Measurements from ENCODE around the gene AANAT. TPM values are rescaled to one million over a fixed set of nuclear protein-coding genes. Genes with fewer than 3 reads are reported as not detected.

Gene AANAT
- total and polyA plus RNA-seq, 2 donors, result 0.14 TPM; not detected in 1

DNA sequence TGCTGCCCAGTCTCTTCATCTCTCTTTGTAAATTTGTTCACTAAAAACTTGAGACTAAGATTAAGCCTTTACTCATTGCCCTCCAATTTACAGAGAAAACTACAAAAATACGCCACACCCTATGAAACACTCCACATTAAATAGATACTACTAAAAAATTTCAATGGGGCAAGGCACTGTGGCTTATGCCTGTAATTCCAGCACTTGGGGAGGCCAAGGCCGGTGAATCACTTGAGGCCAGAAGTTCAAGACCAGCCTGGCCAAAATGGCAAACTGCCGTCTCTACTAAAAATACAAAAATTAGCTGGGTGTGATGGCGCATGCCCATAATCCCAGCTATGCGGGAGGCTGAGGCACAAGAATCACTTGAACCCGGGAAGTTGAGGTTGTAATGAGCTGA lies 18.3 kb upstream of the AANAT start:
- Histone ChIP-seq H3K4me1 (ENCODE audit: control insufficient read depth in 2 of 2, insufficient read depth in 2 of 2, low read length in 2 of 2) (peaks cover 11 to 26% of the 10 kb centered on the region in 2 donors), H3K4me3 (ENCODE audit: low read length in 2 of 2) (no peak overlapping the region), H3K9me3 (ENCODE audit: control insufficient read depth in 2 of 2, insufficient read depth in 1 of 2, low read length in 1 of 2) (no peaks in the 10 kb centered on the region), H3K27ac (ENCODE audit: low read depth in 1 of 2, low read length in 1 of 2) (no peak overlapping the region), H3K27me3 (ENCODE audit: control insufficient read depth in 2 of 2, insufficient read depth in 1 of 2, low read length in 1 of 2) (peaks cover 0 to 2% of the 10 kb centered on the region in 2 donors), H3K36me3 (ENCODE audit: control insufficient read depth in 2 of 2, insufficient read depth in 2 of 2, low read length in 1 of 2) (peaks cover 0 to 6% of the 10 kb centered on the region in 2 donors)
- DNase-seq (ENCODE audit: low read depth in 6 of 9, low spot score in 9 of 9), result no peak
- WGBS, result 99% methylated on average over 6 of the region's 6 CpGs

DNA sequence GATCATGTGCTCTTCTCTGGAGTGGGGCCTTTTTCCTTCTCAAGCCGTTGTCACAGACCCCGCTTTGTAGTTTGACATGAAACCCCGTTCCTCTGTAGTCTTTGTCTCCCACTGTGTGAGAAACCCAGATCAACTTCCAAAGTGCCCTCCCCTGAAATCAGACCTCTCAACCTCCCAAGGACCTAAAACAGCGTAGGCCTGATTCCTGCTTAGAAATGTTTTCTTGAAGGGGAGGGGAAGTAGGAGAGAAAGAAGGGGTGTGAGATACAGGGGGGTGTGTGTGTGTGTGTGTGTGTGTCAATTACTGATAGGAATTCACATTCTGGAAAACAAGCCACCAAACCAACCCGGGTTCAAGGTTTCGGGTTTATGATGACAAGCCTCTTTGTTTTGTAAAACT lies 15.9 kb upstream of the AANAT start:
- Histone ChIP-seq H3K27ac (ENCODE audit: low read depth in 1 of 2, low read length in 1 of 2) (no peak overlapping the region), H3K9me3 (ENCODE audit: control insufficient read depth in 2 of 2, insufficient read depth in 1 of 2, low read length in 1 of 2) (no peaks in the 10 kb centered on the region), H3K4me3 (ENCODE audit: low read length in 2 of 2) (peak overlapping the region in 1 of 2 donors; percentile 62), H3K4me1 (ENCODE audit: control insufficient read depth in 2 of 2, insufficient read depth in 2 of 2, low read length in 2 of 2) (peaks cover 11 to 24% of the 10 kb centered on the region in 2 donors), H3K36me3 (ENCODE audit: control insufficient read depth in 2 of 2, insufficient read depth in 2 of 2, low read length in 1 of 2) (peaks cover 0 to 4% of the 10 kb centered on the region in 2 donors), H3K27me3 (ENCODE audit: control insufficient read depth in 2 of 2, insufficient read depth in 1 of 2, low read length in 1 of 2) (peaks cover 0 to 2% of the 10 kb centered on the region in 2 donors)
- no peak for DNase-seq (ENCODE audit: low read depth in 6 of 9, low spot score in 9 of 9)
- WGBS, result 85% methylated on average over 6 of the region's 6 CpGs

DNA sequence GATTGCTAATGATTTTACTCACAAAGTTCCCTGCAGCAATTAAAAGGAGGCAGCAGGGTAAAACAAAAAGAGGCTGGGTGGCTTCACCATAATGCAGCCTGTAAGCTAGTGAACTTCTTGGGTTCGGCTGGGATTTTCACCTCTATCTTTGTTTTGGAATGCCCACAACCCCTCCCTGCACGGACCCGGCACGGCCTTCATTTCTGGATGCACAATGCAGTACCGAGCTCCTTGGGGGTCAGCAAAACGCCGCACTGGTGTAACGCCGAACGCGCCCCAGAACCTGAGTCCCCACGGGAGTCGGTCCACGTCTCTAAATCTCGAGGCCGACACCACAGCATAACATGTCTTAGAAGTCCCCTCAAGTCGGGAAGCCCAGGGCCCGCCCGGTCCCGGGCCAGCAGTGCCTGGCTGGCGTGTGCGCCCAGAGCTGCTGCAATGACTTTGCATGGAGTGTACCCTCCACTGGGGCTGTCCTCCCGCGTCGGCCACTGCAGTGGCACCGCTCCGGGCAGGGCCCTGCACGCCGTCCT lies 15.2 kb upstream of the AANAT start:
- WGBS, result 2% methylated on average over 29 of the region's 29 CpGs
- H3K27ac ChIP-seq (ENCODE audit: low read depth in 1 of 2, low read length in 1 of 2), result no peak overlapping the region

DNA sequence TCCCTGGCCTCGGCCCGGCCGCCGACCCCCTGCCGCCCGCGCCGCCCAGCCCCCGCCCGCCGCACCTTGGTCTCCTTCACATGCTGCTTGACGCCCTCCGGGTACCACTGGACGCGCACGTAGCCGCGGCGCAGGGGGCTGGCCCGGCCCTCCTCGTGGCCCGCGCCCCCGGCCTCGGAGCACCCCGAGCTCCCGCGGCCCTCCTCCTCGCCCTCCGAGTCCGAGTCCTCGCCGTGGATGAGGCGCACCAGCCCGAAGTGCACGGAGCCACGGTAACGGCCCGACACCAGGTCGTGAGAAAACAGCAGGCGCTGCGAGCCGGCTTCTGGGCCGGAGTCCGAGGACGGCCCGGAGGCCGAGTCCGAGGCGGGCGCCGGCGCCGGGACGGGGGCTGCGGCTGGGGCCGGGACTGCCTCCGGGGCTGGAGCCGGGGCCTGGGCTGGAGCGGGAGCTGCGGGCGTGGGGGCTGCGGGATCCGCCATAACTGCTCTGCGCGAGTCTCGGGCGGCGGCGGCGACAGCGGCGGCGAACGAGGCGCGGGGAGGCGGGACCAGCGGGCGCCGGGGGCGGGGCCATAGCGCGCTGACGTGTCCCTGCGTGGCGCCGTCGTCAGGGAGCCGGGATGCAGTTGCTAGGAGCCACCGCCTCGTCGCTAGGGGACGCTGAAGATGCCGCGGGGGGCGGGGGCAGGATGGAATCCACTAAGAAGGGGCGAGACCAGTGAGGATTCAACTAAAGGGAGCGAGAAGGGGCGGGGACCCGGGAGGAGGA lies 14.6 kb upstream of the AANAT start, which contains the start of gene UBE2O:
UBE2O (minus strand) TSS at position 493 of the 771 bp plus-strand sequence; CDS start at position 482, 11 bp downstream.
- H3K27me3 ChIP-seq (ENCODE audit: control insufficient read depth in 2 of 2, insufficient read depth in 1 of 2, low read length in 1 of 2), result peaks cover 0 to 2% of the 10 kb centered on the region in 2 donors
- peak; percentile 37 to 93 (median 82) for DNase-seq (ENCODE audit: low read depth in 6 of 9, low spot score in 9 of 9)
- H3K4me1 ChIP-seq (ENCODE audit: control insufficient read depth in 2 of 2, insufficient read depth in 2 of 2, low read length in 2 of 2), result peaks cover 11 to 21% of the 10 kb centered on the region in 2 donors
- H3K4me3 ChIP-seq (ENCODE audit: low read length in 2 of 2), result peak within 1 kb of the TSS; percentile 62 to 71
- H3K36me3 ChIP-seq (ENCODE audit: control insufficient read depth in 2 of 2, insufficient read depth in 2 of 2, low read length in 1 of 2), result peaks cover 0 to 4% of the 10 kb centered on the region in 2 donors
- H3K27ac ChIP-seq (ENCODE audit: low read depth in 1 of 2, low read length in 1 of 2), result peak within 1 kb of the TSS; percentile 28 to 70
- under 1% methylated on average over 101 of the region's 101 CpGs for WGBS
- no peaks in the 10 kb centered on the region for H3K9me3 ChIP-seq (ENCODE audit: control insufficient read depth in 2 of 2, insufficient read depth in 1 of 2, low read length in 1 of 2)

More for the DNA sequence above, 15.2 kb upstream of the AANAT start:
- H3K27me3 ChIP-seq (ENCODE audit: control insufficient read depth in 2 of 2, insufficient read depth in 1 of 2, low read length in 1 of 2), result peaks cover 0 to 2% of the 10 kb centered on the region in 2 donors
- H3K4me1 ChIP-seq (ENCODE audit: control insufficient read depth in 2 of 2, insufficient read depth in 2 of 2, low read length in 2 of 2), result peaks cover 11 to 21% of the 10 kb centered on the region in 2 donors
- no peaks in the 10 kb centered on the region for H3K9me3 ChIP-seq (ENCODE audit: control insufficient read depth in 2 of 2, insufficient read depth in 1 of 2, low read length in 1 of 2)
- peaks cover 0 to 4% of the 10 kb centered on the region in 2 donors for H3K36me3 ChIP-seq (ENCODE audit: control insufficient read depth in 2 of 2, insufficient read depth in 2 of 2, low read length in 1 of 2)
- DNase-seq (ENCODE audit: low read depth in 6 of 9, low spot score in 9 of 9), result peak in 2 of 9 donors; percentile 12 to 21
- H3K4me3 ChIP-seq (ENCODE audit: low read length in 2 of 2), result peak overlapping the region; percentile 62 to 71

DNA sequence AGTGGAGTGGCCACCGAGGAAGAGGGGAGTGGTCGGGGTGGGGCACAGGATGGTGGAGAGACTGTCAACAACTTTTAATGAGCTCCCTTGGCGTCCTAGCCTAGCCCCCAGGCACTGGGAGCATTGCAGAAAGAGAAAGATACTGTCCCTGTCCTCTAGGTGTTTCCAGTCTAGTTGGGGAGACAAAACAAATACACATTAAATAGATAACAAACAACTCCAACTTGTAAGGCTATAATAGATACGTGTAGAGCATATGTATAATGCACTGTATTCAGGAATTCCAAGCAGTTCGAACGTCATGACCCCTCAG lies 14.0 kb upstream of the AANAT start:
- Histone ChIP-seq H3K9me3 (ENCODE audit: control insufficient read depth in 2 of 2, insufficient read depth in 1 of 2, low read length in 1 of 2) (no peaks in the 10 kb centered on the region), H3K27ac (ENCODE audit: low read depth in 1 of 2, low read length in 1 of 2) (peak overlapping the region in 1 of 2 donors; percentile 28), H3K36me3 (ENCODE audit: control insufficient read depth in 2 of 2, insufficient read depth in 2 of 2, low read length in 1 of 2) (peaks cover 0 to 4% of the 10 kb centered on the region in 2 donors), H3K27me3 (ENCODE audit: control insufficient read depth in 2 of 2, insufficient read depth in 1 of 2, low read length in 1 of 2) (peaks cover 0 to 2% of the 10 kb centered on the region in 2 donors), H3K4me3 (ENCODE audit: low read length in 2 of 2) (peak overlapping the region in 1 of 2 donors; percentile 71), H3K4me1 (ENCODE audit: control insufficient read depth in 2 of 2, insufficient read depth in 2 of 2, low read length in 2 of 2) (peaks cover 11 to 21% of the 10 kb centered on the region in 2 donors)
- 42% methylated on average over 6 of the region's 6 CpGs for WGBS
- no peak for DNase-seq (ENCODE audit: low read depth in 6 of 9, low spot score in 9 of 9)

DNA sequence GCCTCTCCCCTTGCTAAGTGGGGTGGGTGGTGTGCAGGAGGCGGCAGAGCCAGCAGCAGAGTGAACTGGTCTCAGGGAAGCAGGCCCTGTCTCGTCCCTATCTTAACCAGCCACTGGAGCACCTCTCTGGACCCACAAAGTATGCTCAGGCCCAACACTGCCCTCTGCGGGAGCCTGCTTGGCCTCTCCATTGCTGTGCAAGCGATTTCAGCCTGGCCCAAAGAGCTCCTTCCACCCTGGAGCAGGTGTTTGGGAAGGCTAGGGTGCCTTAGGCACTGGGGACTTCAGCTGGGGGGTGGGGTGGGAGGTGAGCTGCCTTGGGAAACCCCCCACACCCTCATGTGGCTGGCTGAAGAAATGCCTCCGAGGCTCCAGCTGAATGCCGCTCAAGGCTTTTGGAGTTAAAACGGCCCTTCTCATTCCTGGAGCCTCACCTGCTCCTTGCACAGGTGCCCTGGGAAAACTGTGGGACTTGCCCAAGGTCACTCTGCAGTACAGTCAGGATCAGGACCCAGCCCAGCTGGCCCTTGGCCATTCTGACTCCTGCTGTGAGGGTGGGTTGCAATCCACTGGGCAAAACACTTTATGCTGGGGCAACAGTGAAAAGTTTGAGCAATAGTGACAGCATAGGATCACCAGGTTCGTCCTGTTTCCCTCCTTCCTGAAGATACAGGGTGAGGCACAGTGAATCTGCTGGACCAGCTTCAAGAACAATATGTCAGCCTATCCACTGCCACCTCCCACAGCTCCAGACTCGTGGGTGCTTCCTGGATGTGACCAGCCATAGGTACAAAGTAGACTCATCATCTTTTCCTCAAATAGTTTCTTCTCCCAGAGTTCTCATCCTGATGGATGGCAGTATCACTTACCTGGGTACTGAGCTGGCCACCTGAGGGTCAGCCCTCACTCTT lies 8.6 kb upstream of the AANAT start:
- DNase-seq (ENCODE audit: low read depth in 6 of 9, low spot score in 9 of 9), result no peak
- no peaks in the 10 kb centered on the region for H3K9me3 ChIP-seq (ENCODE audit: control insufficient read depth in 2 of 2, insufficient read depth in 1 of 2, low read length in 1 of 2)
- no peaks in the 10 kb centered on the region for H3K36me3 ChIP-seq (ENCODE audit: control insufficient read depth in 2 of 2, insufficient read depth in 2 of 2, low read length in 1 of 2)
- 75% methylated on average over 9 of the region's 9 CpGs for WGBS
- H3K27me3 ChIP-seq (ENCODE audit: control insufficient read depth in 2 of 2, insufficient read depth in 1 of 2, low read length in 1 of 2), result peaks cover 0 to 9% of the 10 kb centered on the region in 2 donors
- H3K4me1 ChIP-seq (ENCODE audit: control insufficient read depth in 2 of 2, insufficient read depth in 2 of 2, low read length in 2 of 2), result no peaks in the 10 kb centered on the region
- H3K27ac ChIP-seq (ENCODE audit: low read depth in 1 of 2, low read length in 1 of 2), result no peak overlapping the region
- no peak overlapping the region for H3K4me3 ChIP-seq (ENCODE audit: low read length in 2 of 2)

DNA sequence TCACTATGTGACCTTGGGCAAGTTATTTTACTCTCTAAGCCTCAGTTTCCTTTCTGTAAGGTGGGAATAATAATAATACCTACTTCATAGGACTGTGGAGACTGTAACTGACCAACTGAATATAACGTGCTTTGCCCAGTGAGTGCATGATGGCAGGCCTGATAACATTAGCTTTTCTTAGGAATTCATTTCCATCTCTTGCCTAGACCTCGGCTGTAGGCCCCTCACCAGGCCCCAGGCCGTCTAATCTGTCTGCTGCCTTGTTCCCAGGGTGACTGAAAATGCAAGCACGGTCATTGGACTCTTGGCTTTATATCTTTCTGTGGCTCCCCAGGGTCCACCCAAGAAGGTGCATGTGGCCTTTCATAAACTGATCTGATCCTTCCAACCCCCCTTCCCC lies 7.7 kb upstream of the AANAT start:
- H3K27ac ChIP-seq (ENCODE audit: low read depth in 1 of 2, low read length in 1 of 2), result no peak overlapping the region
- DNase-seq (ENCODE audit: low read depth in 6 of 9, low spot score in 9 of 9), result no peak
- peaks cover 0 to 9% of the 10 kb centered on the region in 2 donors for H3K27me3 ChIP-seq (ENCODE audit: control insufficient read depth in 2 of 2, insufficient read depth in 1 of 2, low read length in 1 of 2)
- H3K36me3 ChIP-seq (ENCODE audit: control insufficient read depth in 2 of 2, insufficient read depth in 2 of 2, low read length in 1 of 2), result no peaks in the 10 kb centered on the region
- no peak overlapping the region for H3K4me3 ChIP-seq (ENCODE audit: low read length in 2 of 2)
- no peaks in the 10 kb centered on the region for H3K4me1 ChIP-seq (ENCODE audit: control insufficient read depth in 2 of 2, insufficient read depth in 2 of 2, low read length in 2 of 2)
- 96% methylated on average over 4 of the region's 4 CpGs for WGBS
- no peaks in the 10 kb centered on the region for H3K9me3 ChIP-seq (ENCODE audit: control insufficient read depth in 2 of 2, insufficient read depth in 1 of 2, low read length in 1 of 2)

DNA sequence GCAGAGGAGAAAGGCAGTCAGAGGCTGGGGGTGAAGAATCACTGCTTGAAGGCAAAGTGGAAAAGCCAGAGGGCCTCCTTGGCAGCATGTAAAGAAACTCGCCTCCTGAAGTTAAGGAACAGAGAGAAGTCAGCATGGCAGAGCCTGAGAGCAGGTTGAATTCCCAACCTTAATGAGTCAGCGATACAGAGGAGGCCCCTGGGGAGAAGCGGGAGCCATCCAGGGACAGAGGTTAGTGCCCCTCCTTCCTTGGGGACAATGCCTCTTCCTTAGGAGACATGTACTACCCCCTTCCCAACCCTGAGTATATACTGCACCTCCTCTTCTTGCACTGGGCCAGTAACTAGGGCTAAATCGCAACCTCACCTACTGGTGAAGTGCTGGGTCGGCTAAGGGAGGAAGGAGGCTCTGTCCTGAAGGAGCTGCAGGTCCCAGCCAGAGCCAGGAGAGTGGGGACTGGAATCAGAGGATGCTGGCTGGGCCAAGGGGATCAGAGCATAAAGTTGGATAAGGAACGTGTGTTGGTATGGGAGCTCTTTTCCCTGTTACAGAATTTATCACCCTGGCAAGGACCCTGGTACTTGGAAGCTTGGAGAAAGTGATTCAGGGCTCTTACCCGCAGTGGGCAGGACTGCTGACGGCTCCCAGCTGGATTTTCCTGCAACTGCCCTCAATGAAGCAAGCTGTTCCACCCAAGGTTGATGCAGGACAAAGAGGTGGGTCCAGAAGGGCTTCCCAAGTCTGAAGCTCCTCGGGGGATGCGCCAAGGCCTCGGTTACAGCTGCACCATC lies 5.4 kb upstream of the AANAT start:
- 95% methylated on average over 11 of the region's 11 CpGs for WGBS
- Histone ChIP-seq H3K4me3 (ENCODE audit: low read length in 2 of 2) (no peak overlapping the region), H3K4me1 (ENCODE audit: control insufficient read depth in 2 of 2, insufficient read depth in 2 of 2, low read length in 2 of 2) (no peaks in the 10 kb centered on the region), H3K27me3 (ENCODE audit: control insufficient read depth in 2 of 2, insufficient read depth in 1 of 2, low read length in 1 of 2) (peaks cover 0 to 9% of the 10 kb centered on the region in 2 donors), H3K27ac (ENCODE audit: low read depth in 1 of 2, low read length in 1 of 2) (no peak overlapping the region), H3K36me3 (ENCODE audit: control insufficient read depth in 2 of 2, insufficient read depth in 2 of 2, low read length in 1 of 2) (no peaks in the 10 kb centered on the region), H3K9me3 (ENCODE audit: control insufficient read depth in 2 of 2, insufficient read depth in 1 of 2, low read length in 1 of 2) (no peaks in the 10 kb centered on the region)
- no peak for DNase-seq (ENCODE audit: low read depth in 6 of 9, low spot score in 9 of 9)
